ENCODE measurements around the gene USH2A.

USH2A gene

DNA sequence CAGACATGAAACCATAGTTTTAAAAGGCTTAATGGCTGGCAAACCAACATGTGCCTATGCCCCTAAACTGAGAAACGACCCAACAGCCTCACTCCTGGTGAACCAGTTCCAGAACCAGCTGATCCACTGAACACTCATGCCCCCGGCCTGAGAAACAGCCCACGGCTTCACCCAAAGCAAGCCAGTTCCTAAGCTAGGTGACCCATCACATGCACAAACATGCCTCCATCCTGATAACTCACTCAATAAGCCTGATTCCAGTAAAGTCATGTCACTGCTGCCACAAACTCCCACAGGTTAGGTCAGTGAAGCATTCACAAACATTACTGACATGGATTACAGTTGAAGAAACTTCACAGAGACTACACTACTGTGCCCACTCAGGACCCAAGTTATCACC lies 161.6 kb downstream of the USH2A start:
- no peak for DNase-seq

- no peak for DNase-seq
Observed at GRCh38 chr1:216258856-216259255, 164.4 kb downstream of the USH2A start.

GRCh38 chr1:216258386-216258785 lies 164.9 kb downstream of the USH2A start:
- DNase-seq = no peak

GRCh38 chr1:216250861-216251260 lies 172.4 kb downstream of the USH2A start:
- no peak for DNase-seq

GRCh38 chr1:216248628-216249027 lies 174.6 kb downstream of the USH2A start:
- DNase-seq = no peak

DNA sequence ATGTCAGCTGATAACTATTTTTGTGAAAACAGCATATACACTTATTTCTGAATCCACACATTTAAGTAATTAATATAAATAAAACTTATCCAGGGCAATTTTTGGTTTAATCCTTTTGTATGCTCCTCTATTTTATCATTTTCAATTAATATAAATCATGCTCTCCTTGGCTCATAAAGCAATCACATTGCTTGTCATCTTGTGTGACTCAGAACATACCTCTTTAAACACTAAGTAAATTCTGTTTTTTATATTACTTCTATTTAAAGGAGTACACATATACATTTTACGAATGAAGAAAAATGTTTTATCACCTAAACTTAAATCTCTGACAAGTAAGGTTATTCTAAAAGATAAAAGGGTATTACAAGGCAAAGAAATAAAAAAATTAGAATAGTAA lies 175.3 kb downstream of the USH2A start:
- DNase-seq = no peak

DNA sequence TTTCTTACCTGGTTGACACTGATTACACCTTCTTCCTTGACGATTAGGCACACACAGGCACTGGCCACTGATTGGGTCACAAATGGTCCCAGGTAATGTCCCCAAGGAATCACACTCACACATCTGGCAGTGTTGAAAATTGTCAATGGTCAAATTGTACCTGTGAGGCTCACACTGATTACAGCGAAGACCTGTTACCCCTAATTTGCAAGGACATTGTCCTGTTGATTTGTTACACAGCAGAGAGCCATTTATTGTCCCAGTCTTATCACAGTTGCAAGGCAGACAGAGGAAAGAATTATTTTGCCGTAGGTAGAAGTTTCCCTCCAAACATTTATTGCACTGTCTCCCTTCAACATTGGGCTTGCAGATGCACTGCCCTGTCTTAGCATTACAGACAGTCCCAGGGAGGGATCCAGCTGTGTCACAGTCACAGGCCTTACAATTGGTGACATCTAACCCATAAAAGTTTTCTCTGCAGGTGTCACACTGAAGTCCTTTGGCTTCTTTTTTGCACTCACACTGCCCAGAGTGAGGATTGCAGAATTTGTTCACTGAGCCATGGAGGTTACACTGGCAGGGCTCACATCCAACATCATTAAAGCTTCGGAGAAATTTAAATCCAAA lies 176.6 kb downstream of the USH2A start:
- no peak for DNase-seq

DNA sequence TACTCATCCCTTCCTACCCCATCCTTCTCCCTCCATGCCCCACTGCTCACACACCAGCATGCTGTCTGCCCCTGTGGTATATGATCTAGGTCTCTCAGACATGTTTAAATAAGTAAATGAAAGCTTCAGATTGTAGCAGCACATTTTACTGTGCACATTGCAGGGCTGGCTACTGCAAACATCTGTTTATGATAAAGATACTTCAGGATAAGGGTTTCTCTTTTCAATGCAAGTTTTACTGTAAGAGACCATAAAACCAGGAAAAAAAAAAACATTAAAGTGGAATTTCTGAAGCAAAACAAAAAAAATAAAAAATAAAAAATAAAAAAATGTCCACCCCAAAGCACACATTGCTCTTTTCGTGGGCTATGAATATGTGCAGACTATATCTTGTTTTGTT lies 184.4 kb downstream of the USH2A start:
- DNase-seq = peak; percentile 4

- DNase-seq = no peak
Observed at GRCh38 chr1:216237927-216238542, 185.2 kb downstream of the USH2A start.

GRCh38 chr1:216224233-216224632 lies 199.0 kb downstream of the USH2A start:
- DNase-seq = no peak

DNA sequence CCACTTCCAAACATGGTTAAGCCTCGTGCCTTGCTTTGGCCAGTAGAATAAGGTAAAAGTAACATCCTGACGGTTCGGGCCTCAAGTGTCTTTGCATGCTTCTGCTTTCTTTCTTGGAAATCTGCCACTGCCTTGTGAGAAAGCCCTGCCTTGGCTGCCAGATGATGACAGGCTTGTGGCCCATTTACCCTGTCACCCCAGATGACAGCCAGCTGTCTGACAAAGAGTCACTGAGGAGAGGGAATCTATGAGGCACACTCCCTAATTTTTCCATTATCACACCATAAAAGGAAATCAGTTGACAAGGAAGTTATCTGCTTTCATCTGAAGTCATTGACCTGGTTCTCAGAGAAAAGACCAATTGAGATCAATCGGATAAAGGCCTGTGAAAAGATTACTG lies 199.8 kb downstream of the USH2A start:
- peak; percentile 25 for DNase-seq

- DNase-seq = peak; percentile 28
Observed at GRCh38 chr1:216222288-216222687, 201.0 kb downstream of the USH2A start.

GRCh38 chr1:216221260-216221700 lies 202.0 kb downstream of the USH2A start:
- DNase-seq = peak; percentile 81

GRCh38 chr1:216216305-216216704 lies 206.9 kb downstream of the USH2A start:
- no peak for DNase-seq

DNA sequence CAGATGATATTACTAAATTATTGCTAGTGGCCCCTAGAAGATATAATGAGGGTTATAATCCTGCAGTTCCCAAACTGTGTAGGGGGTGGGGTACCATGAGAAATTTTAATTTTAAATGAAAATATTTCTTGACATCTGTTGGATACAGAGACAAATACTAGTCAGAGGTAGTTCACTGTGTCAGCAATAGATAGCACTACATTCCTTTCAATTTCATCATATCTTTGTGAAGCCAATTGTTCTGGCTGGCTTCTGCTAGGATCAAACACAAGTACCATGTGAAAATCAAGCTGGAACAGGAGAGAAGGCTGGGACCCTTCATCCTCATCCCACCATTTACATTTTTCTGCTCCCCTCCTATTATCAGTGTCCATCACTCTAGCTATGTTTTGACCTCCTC lies 208.1 kb downstream of the USH2A start:
- DNase-seq = peak; percentile 38

- no peak for DNase-seq
Observed at GRCh38 chr1:216212826-216213225, 210.4 kb downstream of the USH2A start.

GRCh38 chr1:216210081-216210480 lies 213.2 kb downstream of the USH2A start:
- DNase-seq = peak; percentile 34

DNA sequence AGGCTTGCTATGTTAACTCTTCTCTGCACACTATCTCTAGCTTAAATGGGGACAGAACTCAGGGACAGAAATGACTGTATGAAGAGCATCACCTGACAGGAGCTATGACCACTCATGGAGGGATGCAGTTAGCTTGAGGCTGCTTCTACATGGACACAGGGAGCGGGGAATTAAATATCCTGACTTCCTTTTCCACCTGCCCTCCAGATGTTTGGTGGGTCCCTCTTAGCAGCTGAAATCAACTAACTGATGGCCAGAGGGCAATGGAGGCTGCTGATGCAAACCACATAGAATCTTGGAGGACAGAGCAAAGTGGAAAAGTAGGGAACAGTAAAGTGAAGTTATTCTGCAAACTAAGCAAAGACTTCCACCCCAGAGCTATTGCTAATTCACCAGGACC lies 214.1 kb downstream of the USH2A start:
- DNase-seq = no peak

DNA sequence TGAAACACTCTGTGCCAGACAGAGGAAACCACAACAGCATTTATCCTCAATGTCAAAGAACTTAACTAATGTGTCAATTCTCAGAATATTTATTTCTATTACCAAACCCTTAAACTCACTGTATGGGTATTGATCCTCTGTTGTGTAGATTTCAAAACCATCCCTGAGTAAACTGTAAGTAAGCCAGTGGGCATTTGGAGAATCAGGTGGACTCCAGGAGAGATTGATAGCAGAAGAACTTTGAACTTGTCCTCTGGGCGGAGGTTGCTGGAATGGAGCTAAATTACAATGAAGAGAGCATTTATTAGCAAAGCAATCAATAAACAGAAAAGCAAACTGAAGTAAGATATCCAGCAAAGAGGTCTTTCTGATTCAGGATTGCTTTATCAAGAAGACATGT lies 216.1 kb downstream of the USH2A start:
- DNase-seq = no peak

GRCh38 chr1:216205176-216205575 lies 218.1 kb downstream of the USH2A start:
- DNase-seq = no peak

DNA sequence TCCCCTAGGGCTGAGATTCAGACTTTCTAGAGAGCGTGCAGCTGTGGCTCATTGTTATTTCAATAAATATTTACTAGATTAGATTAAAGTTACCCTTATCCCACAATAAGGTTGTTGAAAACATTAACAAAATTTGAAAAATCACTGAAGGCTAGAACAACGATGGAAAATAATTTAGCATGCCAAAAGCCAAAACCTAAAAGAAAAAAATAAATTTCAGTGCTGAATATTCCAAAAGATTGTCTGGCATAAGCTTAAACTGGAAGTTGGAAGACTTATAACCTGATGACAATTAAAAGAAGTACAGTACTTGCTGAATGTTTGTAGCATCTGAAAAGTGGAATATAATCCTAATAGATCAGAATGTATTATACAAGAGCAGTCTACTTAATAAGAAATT lies 221.3 kb downstream of the USH2A start:
- no peak for DNase-seq

- no peak for DNase-seq
Observed at GRCh38 chr1:216200941-216201340, 222.3 kb downstream of the USH2A start.

GRCh38 chr1:216194721-216195120 lies 228.5 kb downstream of the USH2A start:
- no peak for DNase-seq

DNA sequence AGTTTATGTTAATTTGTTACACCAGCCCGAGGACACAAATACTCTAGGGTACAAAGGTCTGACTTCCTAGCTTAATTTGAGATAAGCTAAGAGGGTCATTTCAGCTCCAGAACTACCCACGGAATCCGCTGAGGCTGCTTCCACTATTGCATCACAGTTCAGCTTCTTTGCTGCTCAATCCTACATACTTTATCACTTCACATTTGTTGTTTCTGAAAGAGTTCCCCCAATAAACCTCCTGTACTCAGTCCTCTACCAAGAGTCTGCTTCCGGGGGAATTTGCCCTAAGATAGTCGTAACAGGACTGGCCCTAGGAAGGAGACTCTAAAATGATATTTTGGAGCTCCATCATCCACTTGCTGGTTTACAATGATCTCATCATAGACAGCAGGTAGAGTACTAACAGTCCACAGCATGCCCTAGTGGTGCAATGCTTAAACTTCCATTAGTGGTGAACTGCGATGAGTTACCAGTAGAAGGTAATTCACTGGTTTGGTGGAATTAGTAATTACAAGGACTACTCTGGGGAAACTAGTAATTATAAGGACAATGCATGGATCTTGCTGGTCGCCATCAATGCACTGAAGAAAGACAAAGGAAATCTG lies 229.3 kb downstream of the USH2A start:
- DNase-seq = no peak
